ENCODE results near the gene AKAP17A. TPM values are rescaled to one million over a fixed set of nuclear protein-coding genes. Genes with fewer than 3 reads are reported as not detected.

The AKAP17A gene, protein sequence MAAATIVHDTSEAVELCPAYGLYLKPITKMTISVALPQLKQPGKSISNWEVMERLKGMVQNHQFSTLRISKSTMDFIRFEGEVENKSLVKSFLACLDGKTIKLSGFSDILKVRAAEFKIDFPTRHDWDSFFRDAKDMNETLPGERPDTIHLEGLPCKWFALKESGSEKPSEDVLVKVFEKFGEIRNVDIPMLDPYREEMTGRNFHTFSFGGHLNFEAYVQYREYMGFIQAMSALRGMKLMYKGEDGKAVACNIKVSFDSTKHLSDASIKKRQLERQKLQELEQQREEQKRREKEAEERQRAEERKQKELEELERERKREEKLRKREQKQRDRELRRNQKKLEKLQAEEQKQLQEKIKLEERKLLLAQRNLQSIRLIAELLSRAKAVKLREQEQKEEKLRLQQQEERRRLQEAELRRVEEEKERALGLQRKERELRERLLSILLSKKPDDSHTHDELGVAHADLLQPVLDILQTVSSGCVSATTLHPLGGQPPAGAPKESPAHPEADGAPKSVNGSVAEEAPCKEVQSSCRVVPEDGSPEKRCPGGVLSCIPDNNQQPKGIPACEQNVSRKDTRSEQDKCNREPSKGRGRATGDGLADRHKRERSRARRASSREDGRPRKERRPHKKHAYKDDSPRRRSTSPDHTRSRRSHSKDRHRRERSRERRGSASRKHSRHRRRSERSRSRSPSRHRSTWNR
- total RNA-seq (10 to 100 TPM; 16.2 to 49.1 TPM), polyA plus RNA-seq (10 to 100 TPM in 1 of 2 donors, 1 to 10 TPM in 1; 5.2 to 22.2 TPM)

GRCh38 chrX:1591102-1591862 lies at the start of gene AKAP17A:
AKAP17A (plus strand) TSS chrX:1591604; CDS start chrX:1593463, 1,859 bp downstream.
- Histone ChIP-seq H3K4me1 (ENCODE audit: control insufficient read depth in 4 of 4, insufficient read depth in 4 of 4, low read length in 3 of 4) (peaks cover 0 to 31% (median 15%) of the 10 kb centered on the region in 4 donors), H3K9me3 (ENCODE audit: control insufficient read depth in 4 of 4, low read length in 3 of 4) (no peaks in the 10 kb centered on the region), H3K36me3 (ENCODE audit: control insufficient read depth in 4 of 4, insufficient read depth in 3 of 4, low read depth in 1 of 4, low read length in 3 of 4) (peaks cover 12 to 26% (median 20%) of the 10 kb centered on the region in 4 donors), H3K27ac (ENCODE audit: low read depth in 1 of 2, low read length in 2 of 2) (peak within 1 kb of the TSS; percentile 31 to 66), H3K27me3 (ENCODE audit: control insufficient read depth in 4 of 4, insufficient read depth in 4 of 4, low read length in 3 of 4) (no peaks in the 10 kb centered on the region), H3K4me3 (ENCODE audit: low read depth in 1 of 3, low read length in 3 of 3) (peak within 1 kb of the TSS; percentile 87 to 93 (median 93)), H3K9ac (ENCODE audit: low read depth in 1 of 2, low read length in 2 of 2) (peak within 1 kb of the TSS; percentile 85 to 89)
- peak; percentile 100 for DNase-seq (ENCODE audit: low spot score)
- TF ChIP-seq, protein P1, sequence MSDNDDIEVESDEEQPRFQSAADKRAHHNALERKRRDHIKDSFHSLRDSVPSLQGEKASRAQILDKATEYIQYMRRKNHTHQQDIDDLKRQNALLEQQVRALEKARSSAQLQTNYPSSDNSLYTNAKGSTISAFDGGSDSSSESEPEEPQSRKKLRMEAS (IDR thresholded peaks at IDR 0.05) = no peak
- TF ChIP-seq EGR1 (IDR thresholded peaks at IDR 0.05; ENCODE audit: low read depth in 2 of 2) (peak in 1 of 2 donors; percentile 29), GABPA (IDR thresholded peaks at IDR 0.05 in 1 of 2, conservative IDR thresholded peaks at IDR 0.05 in 1 of 2) (peak; percentile 86 to 95), RXRA (IDR thresholded peaks at IDR 0.05) (peak in 1 of 2 donors; percentile 7), SP1 (IDR thresholded peaks at IDR 0.05) (peak; percentile 56), RAD21 (IDR thresholded peaks at IDR 0.05) (no peak), TAF1 (conservative IDR thresholded peaks at IDR 0.05) (no peak), FOXA2 (IDR thresholded peaks at IDR 0.05) (no peak), HNF4A (conservative IDR thresholded peaks at IDR 0.05) (peak in 1 of 2 donors; percentile 47), YY1 (IDR thresholded peaks at IDR 0.05) (peak; percentile 58)
- TF ChIP-seq, protein P2, sequence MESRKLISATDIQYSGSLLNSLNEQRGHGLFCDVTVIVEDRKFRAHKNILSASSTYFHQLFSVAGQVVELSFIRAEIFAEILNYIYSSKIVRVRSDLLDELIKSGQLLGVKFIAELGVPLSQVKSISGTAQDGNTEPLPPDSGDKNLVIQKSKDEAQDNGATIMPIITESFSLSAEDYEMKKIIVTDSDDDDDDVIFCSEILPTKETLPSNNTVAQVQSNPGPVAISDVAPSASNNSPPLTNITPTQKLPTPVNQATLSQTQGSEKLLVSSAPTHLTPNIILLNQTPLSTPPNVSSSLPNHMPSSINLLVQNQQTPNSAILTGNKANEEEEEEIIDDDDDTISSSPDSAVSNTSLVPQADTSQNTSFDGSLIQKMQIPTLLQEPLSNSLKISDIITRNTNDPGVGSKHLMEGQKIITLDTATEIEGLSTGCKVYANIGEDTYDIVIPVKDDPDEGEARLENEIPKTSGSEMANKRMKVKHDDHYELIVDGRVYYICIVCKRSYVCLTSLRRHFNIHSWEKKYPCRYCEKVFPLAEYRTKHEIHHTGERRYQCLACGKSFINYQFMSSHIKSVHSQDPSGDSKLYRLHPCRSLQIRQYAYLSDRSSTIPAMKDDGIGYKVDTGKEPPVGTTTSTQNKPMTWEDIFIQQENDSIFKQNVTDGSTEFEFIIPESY (IDR thresholded peaks at IDR 0.05) = no peak
- 2% methylated on average over 66 of the region's 66 CpGs for WGBS

DNA sequence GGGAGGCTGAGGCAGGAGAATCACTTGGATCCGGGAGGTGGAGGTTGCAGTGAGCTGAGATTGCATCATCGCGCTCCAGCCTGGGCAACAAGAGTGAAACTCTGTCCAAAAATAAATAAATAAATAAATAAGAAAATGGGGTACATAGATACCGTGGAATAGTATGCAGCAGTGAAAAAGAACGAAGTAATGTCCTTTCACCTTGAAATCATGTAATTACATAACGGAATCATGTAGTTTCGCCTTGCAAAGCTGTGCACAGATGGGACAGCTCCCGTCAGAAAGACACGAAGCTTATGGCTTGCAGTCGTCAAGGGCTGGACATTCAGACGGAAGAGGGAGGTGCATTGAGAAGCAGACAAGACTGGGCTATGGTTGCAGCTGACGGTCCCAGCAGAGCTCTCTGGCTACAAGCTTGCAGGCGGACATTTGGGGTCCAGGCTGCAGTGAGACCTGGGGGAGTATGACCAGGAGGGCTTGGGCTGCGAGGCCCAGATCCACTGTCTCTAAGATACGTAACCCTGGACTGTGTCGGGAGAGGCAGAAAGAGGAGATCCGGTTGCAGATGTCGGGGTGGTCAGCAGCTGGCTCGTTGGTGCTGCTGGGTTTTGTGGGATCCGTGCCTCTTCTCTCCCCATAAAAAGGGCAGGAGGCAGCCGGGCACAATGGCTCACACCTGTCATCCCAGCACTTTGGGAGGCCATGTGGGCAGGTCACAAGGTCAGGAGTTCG lies 48.2 kb upstream of the AKAP17A start:
- 93% methylated on average over 22 of the region's 22 CpGs for WGBS
- DNase-seq (ENCODE audit: low spot score) = no peak
- TF ChIP-seq CTCF (IDR thresholded peaks at IDR 0.05; ENCODE audit: low read depth, low read length, missing input control) (no peak), EGR1 (IDR thresholded peaks at IDR 0.05; ENCODE audit: low read depth in 2 of 2) (no peak), NR2F2 (IDR thresholded peaks at IDR 0.05) (no peak), RAD21 (IDR thresholded peaks at IDR 0.05) (no peak), TAF1 (conservative IDR thresholded peaks at IDR 0.05) (no peak), JUND (IDR thresholded peaks at IDR 0.05) (no peak), FOXA1 (IDR thresholded peaks at IDR 0.05) (no peak), SP1 (IDR thresholded peaks at IDR 0.05) (no peak), FOXA2 (IDR thresholded peaks at IDR 0.05) (no peak), HNF4A (conservative IDR thresholded peaks at IDR 0.05) (no peak), RXRA (IDR thresholded peaks at IDR 0.05) (no peak), YY1 (IDR thresholded peaks at IDR 0.05) (no peak)
- TF ChIP-seq, protein P1 (IDR thresholded peaks at IDR 0.05) = no peak
- TF ChIP-seq, protein P2 (IDR thresholded peaks at IDR 0.05) = no peak
- H3K9me3 ChIP-seq (ENCODE audit: control insufficient read depth in 4 of 4, low read length in 3 of 4) = no peaks in the 10 kb centered on the region
- H3K4me1 ChIP-seq (ENCODE audit: control insufficient read depth in 4 of 4, insufficient read depth in 4 of 4, low read length in 3 of 4) = no peaks in the 10 kb centered on the region
- H3K27me3 ChIP-seq (ENCODE audit: control insufficient read depth in 4 of 4, insufficient read depth in 4 of 4, low read length in 3 of 4) = no peaks in the 10 kb centered on the region
- no peak overlapping the region for H3K27ac ChIP-seq (ENCODE audit: low read depth in 1 of 2, low read length in 2 of 2)
- no peak overlapping the region for H3K9ac ChIP-seq (ENCODE audit: low read depth in 1 of 2, low read length in 2 of 2)
- no peaks in the 10 kb centered on the region for H3K36me3 ChIP-seq (ENCODE audit: control insufficient read depth in 4 of 4, insufficient read depth in 3 of 4, low read depth in 1 of 4, low read length in 3 of 4)
- no peak overlapping the region for H3K4me3 ChIP-seq (ENCODE audit: low read depth in 1 of 3, low read length in 3 of 3)
